Measurements from ENCODE around the gene TLN1. TPM values are rescaled to one million over a fixed set of nuclear protein-coding genes. Genes with fewer than 3 reads are reported as not detected.

Gene TLN1
- total RNA-seq, 1 experiment from 2014 or later = 109 TPM

DNA sequence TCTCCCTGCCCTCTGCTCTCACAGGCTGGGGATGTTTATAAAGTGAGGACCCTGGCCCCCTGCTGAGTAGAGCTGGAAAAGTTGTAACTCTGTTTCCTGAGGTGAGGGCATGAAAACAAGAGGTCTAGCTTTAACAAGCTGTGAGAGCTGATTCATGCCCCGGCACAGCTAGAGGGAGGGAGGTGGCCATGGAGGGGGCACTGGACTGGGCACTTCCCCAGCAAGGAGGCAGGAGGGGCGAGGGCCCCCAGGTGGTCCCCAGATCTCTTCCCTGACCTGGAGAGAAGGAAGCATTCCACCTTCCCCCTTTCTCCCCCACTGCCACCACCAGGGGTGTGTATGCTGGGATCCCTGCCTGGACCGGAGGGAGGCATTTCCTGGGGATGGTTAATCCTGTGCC is 22.3 kb upstream of the TLN1 start, which contains the start of gene MSMP:
Gene MSMP, minus strand, starts transcription at position 13 of the 400 bp plus-strand sequence. CDS start 147 bp downstream, outside the sequence.
- ChIA-PET CTCF (interaction anchor here (1.4 to 3.1 kb wide), 3 partner anchors 23 to 128 kb away, joined by 3 to 27 read pairs (median 4); partner anchors contain the start of genes CREB3 and TLN1), POLR2A (no interaction called here)
- Mint-ChIP-seq H3K36me3 (peaks cover 21% of the 10 kb centered on the region), H3K27me3 (ENCODE audit: low read depth) (no peaks in the 10 kb centered on the region), H3K4me3 (no peak within 1 kb of the TSS), H3K27ac (no peak within 1 kb of the TSS), H3K4me1 (peaks cover 24% of the 10 kb centered on the region), H3K9me3 (no peaks in the 10 kb centered on the region)
- ATAC-seq (no peak), DNase-seq (ENCODE audit: low spot score) (no peak)
- TF ChIP-seq ZNF138 (CRISPR knock-in tag; conservative IDR thresholded peaks at IDR 0.05) (no peak), ZNF532 (CRISPR knock-in tag; IDR thresholded peaks at IDR 0.05; ENCODE audit: borderline replicate concordance) (no peak), RORB (CRISPR knock-in tag; IDR thresholded peaks at IDR 0.05) (no peak)
- TF ChIP-seq, protein P1, sequence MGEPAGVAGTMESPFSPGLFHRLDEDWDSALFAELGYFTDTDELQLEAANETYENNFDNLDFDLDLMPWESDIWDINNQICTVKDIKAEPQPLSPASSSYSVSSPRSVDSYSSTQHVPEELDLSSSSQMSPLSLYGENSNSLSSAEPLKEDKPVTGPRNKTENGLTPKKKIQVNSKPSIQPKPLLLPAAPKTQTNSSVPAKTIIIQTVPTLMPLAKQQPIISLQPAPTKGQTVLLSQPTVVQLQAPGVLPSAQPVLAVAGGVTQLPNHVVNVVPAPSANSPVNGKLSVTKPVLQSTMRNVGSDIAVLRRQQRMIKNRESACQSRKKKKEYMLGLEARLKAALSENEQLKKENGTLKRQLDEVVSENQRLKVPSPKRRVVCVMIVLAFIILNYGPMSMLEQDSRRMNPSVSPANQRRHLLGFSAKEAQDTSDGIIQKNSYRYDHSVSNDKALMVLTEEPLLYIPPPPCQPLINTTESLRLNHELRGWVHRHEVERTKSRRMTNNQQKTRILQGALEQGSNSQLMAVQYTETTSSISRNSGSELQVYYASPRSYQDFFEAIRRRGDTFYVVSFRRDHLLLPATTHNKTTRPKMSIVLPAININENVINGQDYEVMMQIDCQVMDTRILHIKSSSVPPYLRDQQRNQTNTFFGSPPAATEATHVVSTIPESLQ (CRISPR knock-in tag; IDR thresholded peaks at IDR 0.05) = no peak

DNA sequence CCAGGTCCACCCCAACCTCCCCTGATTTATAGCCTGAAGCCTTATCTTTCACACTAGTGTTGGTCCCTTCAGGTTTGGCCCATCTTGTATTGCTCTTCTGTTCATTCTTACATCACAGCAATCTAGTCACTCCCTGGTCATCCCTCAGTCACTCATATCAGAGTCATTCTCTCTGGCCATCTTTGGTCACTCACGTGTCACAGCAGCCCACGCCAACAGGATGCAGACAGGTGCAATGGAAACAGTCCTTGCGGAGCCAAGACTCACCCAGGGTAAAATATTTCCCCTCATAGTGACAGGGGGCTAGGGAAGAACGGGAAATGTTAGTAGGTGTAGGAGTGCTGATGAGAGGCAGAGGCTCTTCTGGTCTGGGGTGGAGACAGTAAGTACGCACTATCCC is 21.5 kb upstream of the TLN1 start:
- Mint-ChIP-seq H3K27ac (no peak overlapping the region), H3K4me1 (peaks cover 19% of the 10 kb centered on the region), H3K36me3 (peaks cover 21% of the 10 kb centered on the region), H3K4me3 (no peak overlapping the region), H3K9me3 (no peaks in the 10 kb centered on the region), H3K27me3 (ENCODE audit: low read depth) (no peaks in the 10 kb centered on the region)
- ChIA-PET CTCF (interaction anchor here (0.6 to 1.5 kb wide), 2 partner anchors 57 to 724 kb away, joined by 3 to 4 read pairs; no protein-coding TSS in a partner anchor), POLR2A (no interaction called here)
- no peak for TF ChIP-seq ZNF138 (CRISPR knock-in tag; conservative IDR thresholded peaks at IDR 0.05)
- no peak for TF ChIP-seq ATF3 (CRISPR knock-in tag; conservative IDR thresholded peaks at IDR 0.05)
- TF ChIP-seq HMGA2 (CRISPR knock-in tag; IDR thresholded peaks at IDR 0.05) = no peak
- TF ChIP-seq JUN (CRISPR knock-in tag; IDR thresholded peaks at IDR 0.05) = no peak
- TF ChIP-seq GRHL2 (CRISPR knock-in tag; IDR thresholded peaks at IDR 0.05; ENCODE audit: insufficient replicate concordance, severe bottlenecking) = no peak
- TF ChIP-seq, protein P2, sequence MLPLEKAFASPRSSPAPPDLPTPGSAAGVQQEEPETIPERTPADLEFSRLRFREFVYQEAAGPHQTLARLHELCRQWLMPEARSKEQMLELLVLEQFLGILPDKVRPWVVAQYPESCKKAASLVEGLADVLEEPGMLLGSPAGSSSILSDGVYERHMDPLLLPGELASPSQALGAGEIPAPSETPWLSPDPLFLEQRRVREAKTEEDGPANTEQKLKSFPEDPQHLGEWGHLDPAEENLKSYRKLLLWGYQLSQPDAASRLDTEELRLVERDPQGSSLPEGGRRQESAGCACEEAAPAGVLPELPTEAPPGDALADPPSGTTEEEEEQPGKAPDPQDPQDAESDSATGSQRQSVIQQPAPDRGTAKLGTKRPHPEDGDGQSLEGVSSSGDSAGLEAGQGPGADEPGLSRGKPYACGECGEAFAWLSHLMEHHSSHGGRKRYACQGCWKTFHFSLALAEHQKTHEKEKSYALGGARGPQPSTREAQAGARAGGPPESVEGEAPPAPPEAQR (CRISPR knock-in tag; IDR thresholded peaks at IDR 0.05) = no peak
- TF ChIP-seq NFE2L1 (CRISPR knock-in tag; IDR thresholded peaks at IDR 0.05) = no peak
- TF ChIP-seq TEAD4 (CRISPR knock-in tag; IDR thresholded peaks at IDR 0.05) = no peak
- TF ChIP-seq ATF1 (CRISPR knock-in tag; IDR thresholded peaks at IDR 0.05) = no peak
- TF ChIP-seq, protein P3, sequence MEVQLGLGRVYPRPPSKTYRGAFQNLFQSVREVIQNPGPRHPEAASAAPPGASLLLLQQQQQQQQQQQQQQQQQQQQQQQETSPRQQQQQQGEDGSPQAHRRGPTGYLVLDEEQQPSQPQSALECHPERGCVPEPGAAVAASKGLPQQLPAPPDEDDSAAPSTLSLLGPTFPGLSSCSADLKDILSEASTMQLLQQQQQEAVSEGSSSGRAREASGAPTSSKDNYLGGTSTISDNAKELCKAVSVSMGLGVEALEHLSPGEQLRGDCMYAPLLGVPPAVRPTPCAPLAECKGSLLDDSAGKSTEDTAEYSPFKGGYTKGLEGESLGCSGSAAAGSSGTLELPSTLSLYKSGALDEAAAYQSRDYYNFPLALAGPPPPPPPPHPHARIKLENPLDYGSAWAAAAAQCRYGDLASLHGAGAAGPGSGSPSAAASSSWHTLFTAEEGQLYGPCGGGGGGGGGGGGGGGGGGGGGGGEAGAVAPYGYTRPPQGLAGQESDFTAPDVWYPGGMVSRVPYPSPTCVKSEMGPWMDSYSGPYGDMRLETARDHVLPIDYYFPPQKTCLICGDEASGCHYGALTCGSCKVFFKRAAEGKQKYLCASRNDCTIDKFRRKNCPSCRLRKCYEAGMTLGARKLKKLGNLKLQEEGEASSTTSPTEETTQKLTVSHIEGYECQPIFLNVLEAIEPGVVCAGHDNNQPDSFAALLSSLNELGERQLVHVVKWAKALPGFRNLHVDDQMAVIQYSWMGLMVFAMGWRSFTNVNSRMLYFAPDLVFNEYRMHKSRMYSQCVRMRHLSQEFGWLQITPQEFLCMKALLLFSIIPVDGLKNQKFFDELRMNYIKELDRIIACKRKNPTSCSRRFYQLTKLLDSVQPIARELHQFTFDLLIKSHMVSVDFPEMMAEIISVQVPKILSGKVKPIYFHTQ (CRISPR knock-in tag; IDR thresholded peaks at IDR 0.05) = no peak
- TF ChIP-seq ZNF121 (CRISPR knock-in tag; IDR thresholded peaks at IDR 0.05) = no peak
- no peak for TF ChIP-seq NR2C2 (CRISPR knock-in tag; IDR thresholded peaks at IDR 0.05)
- no peak for TF ChIP-seq RORB (CRISPR knock-in tag; IDR thresholded peaks at IDR 0.05)
- no peak for TF ChIP-seq ZNF416 (CRISPR knock-in tag; IDR thresholded peaks at IDR 0.05)
- TF ChIP-seq, protein P4, sequence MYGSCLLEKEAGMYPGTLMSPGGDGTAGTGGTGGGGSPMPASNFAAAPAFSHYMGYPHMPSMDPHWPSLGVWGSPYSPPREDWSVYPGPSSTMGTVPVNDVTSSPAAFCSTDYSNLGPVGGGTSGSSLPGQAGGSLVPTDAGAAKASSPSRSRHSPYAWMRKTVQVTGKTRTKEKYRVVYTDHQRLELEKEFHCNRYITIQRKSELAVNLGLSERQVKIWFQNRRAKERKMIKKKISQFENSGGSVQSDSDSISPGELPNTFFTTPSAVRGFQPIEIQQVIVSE (CRISPR knock-in tag; IDR thresholded peaks at IDR 0.05; ENCODE audit: borderline replicate concordance) = no peak
- TF ChIP-seq ESRRA (CRISPR knock-in tag; IDR thresholded peaks at IDR 0.05; ENCODE audit: borderline replicate concordance) = no peak
- no peak for TF ChIP-seq CREM (CRISPR knock-in tag; IDR thresholded peaks at IDR 0.05)
- no peak for TF ChIP-seq ZNF281 (CRISPR knock-in tag; IDR thresholded peaks at IDR 0.05)
- ATAC-seq (no peak), DNase-seq (ENCODE audit: low spot score) (no peak)

Measured in WTC11 (cell line).